ENCODE measurements around the gene COPS7B. TPM values are rescaled to one million over a fixed set of nuclear protein-coding genes. Genes with fewer than 3 reads are reported as not detected.
A peak's percentile ranks its signal among the peaks of the same experiment; 100 is the strongest.

Gene COPS7B
- total and polyA plus RNA-seq, 9 of the 15 experiments (the other 6 are each of a cell fraction or from before 2014, with no cell fraction given): 6.0 to 50.7 (median 21.8) TPM

DNA sequence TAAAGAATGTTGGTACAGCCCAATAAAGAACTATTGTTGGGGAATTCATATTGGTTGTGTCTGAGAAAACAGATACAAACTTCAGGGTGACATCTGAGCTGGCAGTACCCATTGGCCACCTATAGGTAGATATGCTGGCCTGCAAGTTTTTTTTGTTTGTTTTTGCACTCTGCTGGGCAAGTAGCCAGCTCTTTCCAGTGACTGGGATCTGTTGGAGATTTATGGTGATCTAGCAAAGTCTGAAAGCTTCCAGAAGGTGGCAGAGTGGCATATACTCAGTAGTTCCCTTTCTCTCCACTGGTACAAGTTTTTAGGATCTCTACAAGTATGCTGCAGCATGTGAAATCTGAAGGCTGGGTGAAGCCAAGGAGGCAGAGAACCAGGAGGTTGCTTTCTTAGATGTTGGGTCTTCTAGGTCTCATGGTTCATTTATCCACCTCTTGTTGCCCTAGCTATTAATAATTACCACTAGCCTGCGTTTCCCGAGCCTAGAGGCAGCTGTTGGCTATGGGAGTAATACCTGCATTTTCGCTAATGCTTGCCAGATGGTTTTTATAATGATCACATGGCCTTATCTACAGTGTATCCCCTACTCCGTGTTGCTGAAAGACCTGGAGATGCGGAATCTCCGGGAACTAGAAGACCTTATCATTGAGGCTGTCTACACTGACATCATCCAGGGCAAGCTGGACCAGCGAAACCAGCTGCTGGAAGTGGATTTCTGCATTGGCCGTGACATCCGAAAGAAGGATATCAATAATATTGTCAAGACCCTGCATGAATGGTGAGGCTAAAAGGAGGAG, 9.5 kb downstream of the COPS7B start:
- no peaks in the 10 kb centered on the region; the same call in 2 of the 3 replicates for H3K79me2 ChIP-seq (ENCODE audit: control insufficient read depth, insufficient read depth, low read length)
- POLR2A ChIA-PET: interaction anchor here (0.7 kb wide), 1 partner anchor 16 kb away, joined by 3 read pairs; no protein-coding TSS in a partner anchor
- no peak overlapping the region for H3K9ac ChIP-seq (ENCODE audit: insufficient read depth in 1 of 2, low read depth in 2 of 2, low read length in 2 of 2)
- no peak; the same call in 2 of the 3 replicates for ATAC-seq
- DNase-seq (ENCODE audit: extremely low read depth in 1 of 4, low spot score in 3 of 4): peak in 1 of 4 experiments; percentile 11
- no peaks in the 10 kb centered on the region for H3K27me3 ChIP-seq (ENCODE audit: control insufficient read depth in 2 of 2, insufficient read depth in 2 of 2, low read length in 2 of 2)
- WGBS (ENCODE audit: insufficient coverage, low coverage, missing lambda C conversion rate): 93% methylated on average over 9 of the region's 9 CpGs
- no peaks in the 10 kb centered on the region for H4K20me1 ChIP-seq (replicated peaks; ENCODE audit: control insufficient read depth, insufficient read depth, low read length)
- intact Hi-C loops (cut with micrococcal nuclease): no loop called here
- no peak for FAIRE-seq
- peaks cover 65% of the 10 kb centered on the region for H3K36me3 ChIP-seq (ENCODE audit: control insufficient read depth, insufficient read depth, low read length)
- H3K9me1 ChIP-seq (ENCODE audit: control insufficient read depth, insufficient read depth, low read length): no peaks in the 10 kb centered on the region
- H3K4me2 ChIP-seq (ENCODE audit: insufficient read depth, low read length): no peak overlapping the region
- H3K9me3 ChIP-seq (replicated peaks; ENCODE audit: control insufficient read depth, insufficient read depth, low read depth, low read length): no peaks in the 10 kb centered on the region
- CTCF ChIA-PET (ENCODE audit: low intra/inter-chr PET ratio): no interaction called here
- in situ Hi-C loops (cut with MboI): no loop called here
- no peaks in the 10 kb centered on the region for H3K4me1 ChIP-seq (replicated peaks in 1 of 2; ENCODE audit: control insufficient read depth in 2 of 2, insufficient read depth in 2 of 2, low read length in 2 of 2)
- no peak overlapping the region for H2AFZ ChIP-seq (ENCODE audit: low read depth, low read length)
- no TSS peak for BruUV-seq (replicated peaks)
- H3K27ac ChIP-seq (ENCODE audit: extremely low read depth, low read depth, low read length): no peak overlapping the region
- H3K4me3 ChIP-seq: no peak overlapping the region
- TF ChIP-seq EGR1 (conservative IDR thresholded peaks at IDR 0.05): no peak
- TF ChIP-seq MAFF (IDR thresholded peaks at IDR 0.05; ENCODE audit: low read length): no peak
- no peak for TF ChIP-seq ARNT (IDR thresholded peaks at IDR 0.05)
- TF ChIP-seq NFIC (IDR thresholded peaks at IDR 0.05): peak; percentile 38; the same call in 1 of the 2 replicates
- no peak for TF ChIP-seq NCOR1 (IDR thresholded peaks at IDR 0.05)
- TF ChIP-seq, protein P1, sequence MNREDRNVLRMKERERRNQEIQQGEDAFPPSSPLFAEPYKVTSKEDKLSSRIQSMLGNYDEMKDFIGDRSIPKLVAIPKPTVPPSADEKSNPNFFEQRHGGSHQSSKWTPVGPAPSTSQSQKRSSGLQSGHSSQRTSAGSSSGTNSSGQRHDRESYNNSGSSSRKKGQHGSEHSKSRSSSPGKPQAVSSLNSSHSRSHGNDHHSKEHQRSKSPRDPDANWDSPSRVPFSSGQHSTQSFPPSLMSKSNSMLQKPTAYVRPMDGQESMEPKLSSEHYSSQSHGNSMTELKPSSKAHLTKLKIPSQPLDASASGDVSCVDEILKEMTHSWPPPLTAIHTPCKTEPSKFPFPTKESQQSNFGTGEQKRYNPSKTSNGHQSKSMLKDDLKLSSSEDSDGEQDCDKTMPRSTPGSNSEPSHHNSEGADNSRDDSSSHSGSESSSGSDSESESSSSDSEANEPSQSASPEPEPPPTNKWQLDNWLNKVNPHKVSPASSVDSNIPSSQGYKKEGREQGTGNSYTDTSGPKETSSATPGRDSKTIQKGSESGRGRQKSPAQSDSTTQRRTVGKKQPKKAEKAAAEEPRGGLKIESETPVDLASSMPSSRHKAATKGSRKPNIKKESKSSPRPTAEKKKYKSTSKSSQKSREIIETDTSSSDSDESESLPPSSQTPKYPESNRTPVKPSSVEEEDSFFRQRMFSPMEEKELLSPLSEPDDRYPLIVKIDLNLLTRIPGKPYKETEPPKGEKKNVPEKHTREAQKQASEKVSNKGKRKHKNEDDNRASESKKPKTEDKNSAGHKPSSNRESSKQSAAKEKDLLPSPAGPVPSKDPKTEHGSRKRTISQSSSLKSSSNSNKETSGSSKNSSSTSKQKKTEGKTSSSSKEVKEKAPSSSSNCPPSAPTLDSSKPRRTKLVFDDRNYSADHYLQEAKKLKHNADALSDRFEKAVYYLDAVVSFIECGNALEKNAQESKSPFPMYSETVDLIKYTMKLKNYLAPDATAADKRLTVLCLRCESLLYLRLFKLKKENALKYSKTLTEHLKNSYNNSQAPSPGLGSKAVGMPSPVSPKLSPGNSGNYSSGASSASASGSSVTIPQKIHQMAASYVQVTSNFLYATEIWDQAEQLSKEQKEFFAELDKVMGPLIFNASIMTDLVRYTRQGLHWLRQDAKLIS (CRISPR knock-in tag; IDR thresholded peaks at IDR 0.05): no peak
- TF ChIP-seq NFE2 (IDR thresholded peaks at IDR 0.05; ENCODE audit: low read depth): no peak
- no peak for TF ChIP-seq CXXC5 (CRISPR knock-in tag; IDR thresholded peaks at IDR 0.05)
- TF ChIP-seq PHTF2 (CRISPR knock-in tag; IDR thresholded peaks at IDR 0.05): no peak
- TF ChIP-seq NELFE (IDR thresholded peaks at IDR 0.05; ENCODE audit: insufficient read depth, insufficient read length): no peak
- TF ChIP-seq, protein P2, sequence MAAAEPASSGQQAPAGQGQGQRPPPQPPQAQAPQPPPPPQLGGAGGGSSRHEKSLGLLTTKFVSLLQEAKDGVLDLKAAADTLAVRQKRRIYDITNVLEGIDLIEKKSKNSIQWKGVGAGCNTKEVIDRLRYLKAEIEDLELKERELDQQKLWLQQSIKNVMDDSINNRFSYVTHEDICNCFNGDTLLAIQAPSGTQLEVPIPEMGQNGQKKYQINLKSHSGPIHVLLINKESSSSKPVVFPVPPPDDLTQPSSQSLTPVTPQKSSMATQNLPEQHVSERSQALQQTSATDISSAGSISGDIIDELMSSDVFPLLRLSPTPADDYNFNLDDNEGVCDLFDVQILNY (CRISPR knock-in tag; IDR thresholded peaks at IDR 0.05): no peak
- TF ChIP-seq ZNF212 (CRISPR knock-in tag; IDR thresholded peaks at IDR 0.05): no peak
- no peak for TF ChIP-seq RBBP5 (IDR thresholded peaks at IDR 0.05; ENCODE audit: borderline replicate concordance, insufficient read depth, low read length, poor library complexity, severe bottlenecking)
- TF ChIP-seq, protein P3, sequence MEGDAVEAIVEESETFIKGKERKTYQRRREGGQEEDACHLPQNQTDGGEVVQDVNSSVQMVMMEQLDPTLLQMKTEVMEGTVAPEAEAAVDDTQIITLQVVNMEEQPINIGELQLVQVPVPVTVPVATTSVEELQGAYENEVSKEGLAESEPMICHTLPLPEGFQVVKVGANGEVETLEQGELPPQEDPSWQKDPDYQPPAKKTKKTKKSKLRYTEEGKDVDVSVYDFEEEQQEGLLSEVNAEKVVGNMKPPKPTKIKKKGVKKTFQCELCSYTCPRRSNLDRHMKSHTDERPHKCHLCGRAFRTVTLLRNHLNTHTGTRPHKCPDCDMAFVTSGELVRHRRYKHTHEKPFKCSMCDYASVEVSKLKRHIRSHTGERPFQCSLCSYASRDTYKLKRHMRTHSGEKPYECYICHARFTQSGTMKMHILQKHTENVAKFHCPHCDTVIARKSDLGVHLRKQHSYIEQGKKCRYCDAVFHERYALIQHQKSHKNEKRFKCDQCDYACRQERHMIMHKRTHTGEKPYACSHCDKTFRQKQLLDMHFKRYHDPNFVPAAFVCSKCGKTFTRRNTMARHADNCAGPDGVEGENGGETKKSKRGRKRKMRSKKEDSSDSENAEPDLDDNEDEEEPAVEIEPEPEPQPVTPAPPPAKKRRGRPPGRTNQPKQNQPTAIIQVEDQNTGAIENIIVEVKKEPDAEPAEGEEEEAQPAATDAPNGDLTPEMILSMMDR (IDR thresholded peaks at IDR 0.05 in 2 of 3, conservative IDR thresholded peaks at IDR 0.05 in 1 of 3; ENCODE audit: insufficient read depth in 2 of 3, low read depth in 1 of 3, low read length in 3 of 3): peak in 2 of 3 experiments; percentile 20 to 21; a peak in 2 of 6 replicates
